GM12801 (cell line): ENCODE data around the gene GGA2.

ENCODE experiments used
- CTCF ChIP-seq: IDR thresholded peaks from one replicate; pipeline ENCODE4 v1.5.1; 2011; ENCODE audit warnings: control low read depth; ENCODE audit not compliant: insufficient read length; ENCODE audit errors: extremely low read depth

Gene GGA2

GRCh38 chr16:23486480-23486879 is 23.8 kb downstream of the GGA2 start:
- no peak for TF ChIP-seq CTCF

GRCh38 chr16:23485841-23486240 is 24.5 kb downstream of the GGA2 start:
- TF ChIP-seq CTCF: no peak

- no peak for TF ChIP-seq CTCF
Measured at GRCh38 chr16:23485257-23485614, 25.1 kb downstream of the GGA2 start.

- TF ChIP-seq CTCF: no peak
Measured at GRCh38 chr16:23484510-23485256, 25.6 kb downstream of the GGA2 start.

GRCh38 chr16:23482778-23483177 is 27.5 kb downstream of the GGA2 start:
- TF ChIP-seq CTCF: no peak

- TF ChIP-seq CTCF: no peak
Measured at GRCh38 chr16:23480257-23480656, 30.0 kb downstream of the GGA2 start.

- TF ChIP-seq CTCF: no peak
Measured at GRCh38 chr16:23479138-23479537, 31.2 kb downstream of the GGA2 start.

GRCh38 chr16:23478566-23478965 is 31.7 kb downstream of the GGA2 start:
- no peak for TF ChIP-seq CTCF
